PC-3 (cell line): Measurements from ENCODE around the gene SLC30A3.
A peak's percentile ranks its signal among the peaks of the same experiment; 100 is the strongest.

Experiments
- EZH2 ChIP-seq: fragments of 300-600 bp; sonication (generic); IDR thresholded peaks from one replicate; pipeline ENCODE4 v1.6.1; 2017; ENCODE audit warnings: antibody characterized with exemption, mild to moderate bottlenecking, low read length; ENCODE audit not compliant: unreplicated experiment
- TF ChIP-seq, protein P1 (sequence below): fragments of 300-600 bp; sonication (generic); conservative IDR thresholded peaks from 2 replicates; pipeline ENCODE4 v1.5.1; 2017; ENCODE audit warnings: antibody characterized with exemption, low read depth, mild to moderate bottlenecking, low read length

DNA sequence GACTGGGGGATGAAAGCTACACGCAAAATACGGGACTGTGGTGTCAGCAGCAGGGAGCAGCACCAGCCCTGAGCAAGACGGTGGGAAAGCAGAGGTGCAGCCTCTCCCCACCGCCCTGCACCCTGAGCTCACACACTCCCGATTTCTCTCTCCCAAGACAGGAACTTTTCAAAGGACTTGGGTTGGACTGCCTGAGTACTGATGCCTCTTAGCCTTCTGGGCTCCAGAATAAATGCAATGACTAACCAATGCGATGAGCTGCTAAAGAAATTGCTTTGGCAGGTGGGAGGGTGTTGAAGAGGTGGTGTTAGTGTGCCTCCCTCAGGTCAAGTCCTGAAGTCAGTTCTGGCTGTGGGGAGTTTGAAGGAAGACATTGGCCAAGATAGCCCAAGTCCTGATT is 29.0 kb upstream of the SLC30A3 start:
- TF ChIP-seq, protein P1, sequence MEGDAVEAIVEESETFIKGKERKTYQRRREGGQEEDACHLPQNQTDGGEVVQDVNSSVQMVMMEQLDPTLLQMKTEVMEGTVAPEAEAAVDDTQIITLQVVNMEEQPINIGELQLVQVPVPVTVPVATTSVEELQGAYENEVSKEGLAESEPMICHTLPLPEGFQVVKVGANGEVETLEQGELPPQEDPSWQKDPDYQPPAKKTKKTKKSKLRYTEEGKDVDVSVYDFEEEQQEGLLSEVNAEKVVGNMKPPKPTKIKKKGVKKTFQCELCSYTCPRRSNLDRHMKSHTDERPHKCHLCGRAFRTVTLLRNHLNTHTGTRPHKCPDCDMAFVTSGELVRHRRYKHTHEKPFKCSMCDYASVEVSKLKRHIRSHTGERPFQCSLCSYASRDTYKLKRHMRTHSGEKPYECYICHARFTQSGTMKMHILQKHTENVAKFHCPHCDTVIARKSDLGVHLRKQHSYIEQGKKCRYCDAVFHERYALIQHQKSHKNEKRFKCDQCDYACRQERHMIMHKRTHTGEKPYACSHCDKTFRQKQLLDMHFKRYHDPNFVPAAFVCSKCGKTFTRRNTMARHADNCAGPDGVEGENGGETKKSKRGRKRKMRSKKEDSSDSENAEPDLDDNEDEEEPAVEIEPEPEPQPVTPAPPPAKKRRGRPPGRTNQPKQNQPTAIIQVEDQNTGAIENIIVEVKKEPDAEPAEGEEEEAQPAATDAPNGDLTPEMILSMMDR, result peak; percentile 51
- no peak for TF ChIP-seq EZH2
